ENCODE measurements around the gene FBXL7.

The FBXL7 gene

DNA sequence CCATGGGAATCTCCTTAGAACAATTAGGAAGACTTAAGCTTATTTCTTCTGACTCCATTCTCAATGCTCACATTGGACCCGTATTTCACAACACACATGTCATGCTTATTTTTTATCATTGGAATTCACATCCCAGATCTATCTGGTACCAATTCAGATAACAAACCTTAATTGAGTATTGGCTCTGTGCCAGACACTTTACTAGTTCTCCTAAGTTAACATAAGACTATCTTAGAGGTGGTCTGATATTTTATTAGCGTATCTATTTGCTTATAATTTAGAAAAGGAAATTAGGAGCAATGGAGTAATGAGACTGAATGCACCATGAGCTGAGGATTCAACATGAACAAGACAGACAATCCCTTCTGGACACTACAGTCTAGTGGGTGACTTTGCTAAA, 45.1 kb downstream of the FBXL7 start:
- no peak for DNase-seq

DNA sequence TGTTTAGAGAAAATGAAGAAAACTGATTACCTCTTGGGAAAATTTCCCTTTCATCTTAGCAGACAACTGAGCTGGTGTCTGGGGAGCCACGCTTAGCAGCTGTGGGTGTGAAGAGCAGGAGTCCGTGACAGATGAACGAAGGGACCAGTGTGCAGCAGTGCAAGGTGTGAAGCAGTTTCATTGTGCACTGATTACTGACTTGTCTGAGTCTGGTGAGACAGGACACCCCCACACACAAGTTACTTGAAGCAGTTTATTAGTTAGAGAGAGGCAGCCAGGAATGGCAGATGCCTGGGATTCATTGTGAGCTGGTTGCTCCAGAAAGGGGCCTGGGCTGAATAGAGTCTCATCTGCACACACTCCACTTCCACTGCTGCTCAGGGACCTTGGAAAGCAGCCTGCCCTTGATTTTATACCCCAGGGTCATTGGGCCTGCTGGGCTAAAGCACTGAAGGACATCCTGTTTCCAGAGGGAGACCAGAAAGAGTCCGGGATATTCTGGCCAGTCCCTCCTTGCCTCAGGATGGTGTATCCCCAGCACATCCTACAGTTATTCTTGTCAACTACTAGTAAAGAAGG, 47.4 kb downstream of the FBXL7 start:
- no peak for DNase-seq

- DNase-seq, result no peak
These were observed 50.0 kb downstream of the FBXL7 start for GRCh38 chr5:15549961-15550360.

DNA sequence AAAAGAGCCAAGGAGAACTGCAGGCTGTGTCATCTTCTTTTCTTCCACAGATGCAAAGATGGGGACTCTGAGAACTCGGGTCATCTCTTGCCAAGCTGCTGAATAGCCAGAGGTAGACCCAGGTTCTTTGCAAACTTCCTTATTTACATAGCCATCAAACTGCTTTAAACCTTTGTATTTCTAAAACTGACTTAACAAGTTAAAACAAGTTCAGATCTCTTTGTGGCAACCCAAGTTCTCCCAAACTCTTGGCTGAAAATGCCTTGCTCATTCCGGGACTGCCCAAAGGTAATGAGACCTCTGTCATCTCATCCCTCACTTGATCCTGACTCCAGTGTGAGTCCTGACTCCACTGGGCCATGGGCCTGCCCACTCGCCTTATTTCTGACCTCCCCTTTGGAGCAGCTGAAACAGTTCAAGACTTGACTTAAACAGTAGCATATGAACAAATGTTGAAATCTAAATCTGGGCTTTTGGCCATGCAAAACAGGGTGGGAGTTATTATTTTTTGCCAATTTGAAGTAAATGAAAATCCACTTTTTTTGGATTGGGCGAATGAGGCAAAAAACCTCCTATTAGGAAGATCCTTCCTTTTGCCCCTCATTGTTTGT, 50.6 kb downstream of the FBXL7 start:
- no peak for DNase-seq

DNA sequence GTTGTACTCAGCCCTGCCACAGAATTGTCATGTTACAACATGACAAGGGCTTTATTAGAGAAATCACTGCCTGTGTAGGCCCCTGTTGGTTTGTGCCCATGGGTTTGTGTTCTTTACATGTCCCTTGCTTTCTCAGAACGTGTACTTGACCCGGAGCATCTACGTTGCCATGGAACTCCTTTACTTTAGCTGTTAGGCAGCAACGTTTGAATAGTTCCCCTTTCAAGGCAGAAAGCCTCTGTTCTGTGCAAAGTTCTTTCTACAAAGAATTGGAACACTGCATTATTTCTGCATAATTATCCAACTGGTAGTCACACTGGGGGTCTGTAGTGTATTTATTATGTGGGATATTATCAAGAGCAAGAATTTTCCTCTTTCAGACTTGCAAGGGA, 51.1 kb downstream of the FBXL7 start:
- no peak for DNase-seq

DNA sequence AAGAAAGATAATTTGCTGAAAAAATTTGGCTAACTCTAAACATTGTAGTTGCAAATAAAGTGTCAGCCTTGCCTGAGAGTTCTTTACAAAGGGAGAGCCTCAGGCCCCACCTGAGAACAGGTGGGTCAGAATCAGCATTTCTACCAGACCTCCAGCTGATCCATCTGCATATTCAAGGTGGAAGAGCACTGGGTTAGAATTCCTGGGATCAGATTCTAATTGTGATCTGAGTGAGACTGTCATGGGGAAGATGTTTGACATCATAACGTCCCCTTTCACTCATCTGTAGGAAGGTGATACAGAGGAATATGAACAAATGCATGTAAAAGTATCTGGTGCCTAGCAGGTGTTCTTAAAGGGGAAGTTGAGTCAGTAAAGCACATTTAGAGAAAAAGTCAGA, 54.6 kb downstream of the FBXL7 start:
- no peak for DNase-seq

DNA sequence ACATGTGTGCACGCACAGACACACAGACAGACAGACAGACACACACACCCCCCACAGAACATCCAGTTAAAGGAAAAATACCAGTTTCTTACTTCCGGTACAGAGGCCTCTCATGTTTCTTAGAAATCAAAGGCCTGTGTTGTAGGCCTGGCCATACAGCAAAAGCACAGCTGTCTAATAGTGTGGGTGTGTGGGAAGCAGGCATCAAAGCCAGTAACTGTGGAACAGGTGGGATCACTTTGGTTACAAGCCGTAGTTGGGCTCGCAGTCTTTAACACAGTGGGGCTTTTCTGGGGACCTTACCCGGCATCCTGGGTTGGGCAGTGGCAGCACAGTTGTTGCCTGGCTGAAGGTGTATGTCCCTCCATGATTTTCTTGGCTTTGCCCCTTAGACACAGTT, 55.2 kb downstream of the FBXL7 start:
- DNase-seq, result no peak

- no peak for DNase-seq
These were observed 58.3 kb downstream of the FBXL7 start for GRCh38 chr5:15558240-15558639.

- DNase-seq, result no peak
These were observed 58.7 kb downstream of the FBXL7 start for GRCh38 chr5:15558681-15559080.

DNA sequence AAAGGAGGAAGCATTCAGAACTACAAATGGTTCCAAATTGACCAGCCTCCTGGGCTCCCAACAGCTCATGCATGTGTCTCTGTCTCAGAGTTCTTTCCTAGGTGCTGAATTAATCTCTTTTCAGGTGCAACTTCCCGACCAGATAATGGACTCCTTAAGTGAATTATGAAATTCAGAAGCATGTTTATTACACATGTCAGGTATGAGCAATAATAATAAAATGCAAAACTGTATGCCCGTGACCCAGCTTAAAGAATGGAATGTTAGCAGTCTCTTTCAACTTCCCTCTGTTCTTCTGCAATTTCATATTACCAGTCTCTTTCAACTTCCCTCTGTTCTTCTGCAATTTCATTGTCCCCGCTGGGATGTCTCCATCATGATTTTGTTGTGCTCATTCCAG, 60.4 kb downstream of the FBXL7 start:
- DNase-seq, result no peak

DNA sequence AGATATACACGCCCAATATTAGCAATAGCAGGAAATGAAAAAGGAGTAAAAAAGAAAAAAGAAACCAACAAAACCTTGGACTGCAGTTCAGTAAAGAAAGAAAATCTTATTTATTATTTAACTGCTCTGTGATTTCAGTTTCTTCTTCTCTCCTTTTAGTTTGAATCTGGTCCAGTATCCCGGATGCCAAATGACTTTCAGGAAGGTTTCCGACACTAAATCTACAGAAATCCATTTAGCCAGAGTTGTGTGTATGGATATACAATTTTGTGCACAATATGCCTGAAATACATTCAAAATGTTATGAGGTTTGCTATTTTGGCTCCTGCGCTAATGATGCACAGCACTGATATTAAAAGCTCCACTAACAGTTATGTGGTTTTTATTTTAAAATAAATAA, 64.5 kb downstream of the FBXL7 start:
- no peak for DNase-seq

GRCh38 chr5:15564957-15565356, 65.0 kb downstream of the FBXL7 start:
- DNase-seq, result no peak

- DNase-seq, result no peak
These were observed 66.3 kb downstream of the FBXL7 start for GRCh38 chr5:15566306-15566705.

GRCh38 chr5:15566789-15567188, 66.8 kb downstream of the FBXL7 start:
- no peak for DNase-seq

DNA sequence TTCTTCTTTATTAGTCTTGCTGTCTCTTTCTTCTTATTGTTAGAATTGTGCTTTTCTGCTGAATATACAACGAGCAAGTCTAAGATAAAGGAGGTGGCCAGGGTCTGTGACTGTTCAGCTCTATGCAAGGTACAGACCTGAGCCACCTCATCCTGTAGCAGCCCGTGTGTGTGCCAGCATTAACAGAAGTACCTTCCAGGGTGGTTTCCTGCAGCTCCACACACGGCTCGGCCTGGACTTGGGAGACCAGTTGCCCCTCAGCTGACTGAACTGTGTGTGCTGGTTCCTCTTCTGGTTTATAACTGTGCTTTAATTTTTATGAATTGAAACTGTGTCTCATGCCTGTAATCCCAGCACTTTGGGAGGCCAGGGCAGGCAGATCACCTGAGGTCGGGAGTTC, 70.5 kb downstream of the FBXL7 start:
- DNase-seq, result no peak

DNA sequence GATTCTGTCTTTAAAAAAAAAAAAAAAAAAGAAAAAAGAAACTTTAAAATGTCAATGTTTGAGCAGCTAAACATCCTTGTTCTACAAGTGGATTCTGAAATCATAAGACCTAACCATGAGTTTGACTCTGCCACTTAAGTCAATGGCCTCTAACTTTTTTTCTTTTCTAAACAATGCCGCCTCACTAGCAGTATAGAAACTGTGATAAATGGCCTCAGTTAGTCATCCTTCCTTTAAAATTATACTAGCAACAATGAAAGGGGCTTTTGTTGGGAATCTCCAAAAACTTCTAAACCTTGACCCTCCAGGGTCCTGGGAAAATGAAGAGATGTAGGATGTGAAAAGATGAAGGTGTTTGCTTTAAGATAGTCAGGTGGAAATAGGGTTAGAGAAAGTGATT, 71.1 kb downstream of the FBXL7 start:
- no peak for DNase-seq

DNA sequence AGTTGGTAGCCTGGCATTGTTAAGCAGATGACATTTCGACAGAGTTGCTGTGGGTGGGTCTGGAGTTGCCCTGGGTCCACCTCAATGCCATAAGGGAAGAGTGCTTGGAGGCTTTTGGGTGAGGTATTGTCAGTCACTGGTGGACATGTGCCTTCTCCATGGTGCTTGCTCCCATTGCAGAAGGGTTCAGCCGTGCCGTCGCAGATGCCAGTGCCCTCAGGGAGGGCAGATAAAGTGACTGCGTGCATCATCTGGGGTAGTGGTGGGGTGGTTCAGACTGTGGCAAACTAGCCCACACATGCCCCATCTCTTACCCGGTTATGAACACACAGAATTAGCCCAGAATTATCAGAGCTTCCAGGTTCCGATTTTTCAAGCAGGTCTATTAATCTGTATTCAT, 71.6 kb downstream of the FBXL7 start:
- no peak for DNase-seq

- no peak for DNase-seq
These were observed 73.6 kb downstream of the FBXL7 start for GRCh38 chr5:15573590-15573989.

GRCh38 chr5:15574128-15574527, 74.1 kb downstream of the FBXL7 start:
- no peak for DNase-seq

DNA sequence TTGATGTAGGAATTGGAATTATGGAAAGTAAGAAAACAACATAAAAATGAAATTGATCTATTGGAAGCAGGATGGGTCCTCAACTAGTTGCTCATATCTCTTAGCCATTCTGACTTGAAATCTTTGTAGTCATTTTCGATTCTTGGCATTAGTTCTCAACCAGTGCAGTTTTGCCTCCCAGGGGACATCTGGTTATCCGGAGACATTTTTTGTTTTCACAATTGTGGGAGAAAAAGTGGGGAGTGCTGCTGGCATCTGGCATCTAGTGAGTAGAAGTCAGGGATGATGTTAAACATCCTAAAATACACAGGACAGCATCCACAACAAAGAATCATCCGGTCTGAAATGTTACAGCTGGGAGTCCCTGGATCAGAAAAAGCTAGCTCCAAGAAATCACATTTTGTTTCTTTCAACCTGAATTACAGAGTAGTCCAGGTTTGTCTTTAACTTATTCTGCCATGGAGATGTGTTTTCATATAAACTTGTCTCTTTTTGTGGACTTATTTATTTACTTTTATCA, 74.9 kb downstream of the FBXL7 start:
- no peak for DNase-seq

GRCh38 chr5:15575666-15576065, 75.7 kb downstream of the FBXL7 start:
- DNase-seq, result no peak

GRCh38 chr5:15577132-15577531, 77.2 kb downstream of the FBXL7 start:
- DNase-seq, result no peak

DNA sequence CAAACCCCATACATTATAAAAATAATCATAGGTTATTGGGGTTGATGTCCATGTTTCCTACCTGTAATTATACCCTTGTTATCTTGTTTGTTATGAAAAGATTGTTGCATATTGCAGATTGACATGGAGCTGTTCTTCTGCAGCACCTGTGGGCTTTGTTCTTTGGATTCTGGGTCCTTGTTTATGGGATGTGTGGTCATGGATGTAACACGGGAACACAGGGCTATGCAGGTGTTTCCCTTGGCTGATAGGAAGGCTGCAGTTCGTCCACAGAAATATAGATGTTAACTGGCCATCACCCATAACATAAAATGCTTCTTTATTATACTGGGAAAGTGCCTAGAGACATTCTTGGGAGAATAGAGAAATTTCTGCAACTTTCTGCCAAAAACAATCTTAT, 77.9 kb downstream of the FBXL7 start:
- no peak for DNase-seq

DNA sequence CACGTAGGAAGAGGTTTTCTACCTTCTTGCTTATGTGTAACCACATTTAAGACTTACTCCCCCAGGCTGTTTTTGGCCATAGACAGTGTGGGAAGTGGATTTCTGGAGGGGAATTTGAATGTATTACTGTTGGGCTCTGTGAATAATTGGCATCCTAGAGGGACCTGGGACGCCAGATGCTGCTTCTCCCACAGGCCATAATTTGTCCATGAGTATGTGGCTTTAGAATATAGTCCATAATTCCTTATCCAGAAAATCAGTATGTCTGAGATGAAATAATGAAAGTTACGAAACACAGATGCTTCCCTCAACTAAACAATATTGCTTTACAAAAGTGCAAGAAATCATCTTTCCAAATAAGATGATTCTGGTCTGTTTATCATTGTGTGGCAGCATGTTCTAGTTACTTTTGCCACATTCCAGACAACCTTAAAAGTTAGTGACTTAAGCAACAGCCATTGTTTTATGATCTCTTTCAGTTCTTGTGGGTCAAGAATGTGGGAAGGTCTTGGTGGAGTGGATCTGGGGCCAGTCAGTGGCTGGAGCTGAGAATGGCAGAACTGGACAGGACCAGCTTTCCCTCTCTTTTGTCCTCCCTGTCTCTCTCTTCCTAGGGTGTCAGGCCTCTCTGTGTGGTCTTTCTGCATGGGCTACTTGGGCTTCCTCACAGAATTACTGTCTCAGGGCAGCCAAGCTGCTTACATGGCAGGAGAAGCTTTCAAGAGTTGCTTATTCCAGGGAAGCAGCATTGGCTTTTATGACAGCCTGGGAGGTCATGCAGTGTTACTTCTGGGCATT, 79.4 kb downstream of the FBXL7 start:
- DNase-seq, result no peak

Data from CD4-positive, alpha-beta T cell treated with Interferon gamma for 1 hour (primary cell).